Measurements from ENCODE around the gene RTN4RL2.

The RTN4RL2 gene

GRCh38 chr11:57463671-57464538, 3.6 kb downstream of the RTN4RL2 start:
- no peak for DNase-seq

GRCh38 chr11:57464539-57465181, 4.3 kb downstream of the RTN4RL2 start:
- no peak for DNase-seq

GRCh38 chr11:57466680-57467079, 6.4 kb downstream of the RTN4RL2 start:
- DNase-seq, result no peak

- DNase-seq, result no peak
Measured at GRCh38 chr11:57467508-57468157, 7.3 kb downstream of the RTN4RL2 start.

- no peak for DNase-seq
Measured at GRCh38 chr11:57468276-57468675, 7.9 kb downstream of the RTN4RL2 start.

GRCh38 chr11:57469268-57469667, 8.9 kb downstream of the RTN4RL2 start:
- no peak for DNase-seq

- no peak for DNase-seq
Measured at GRCh38 chr11:57471496-57471895, 11.2 kb downstream of the RTN4RL2 start.

- no peak for DNase-seq
Measured at GRCh38 chr11:57473285-57473841, 13.0 kb downstream of the RTN4RL2 start.

- DNase-seq, result no peak
Measured at GRCh38 chr11:57474017-57474802, 13.9 kb downstream of the RTN4RL2 start.

- DNase-seq, result no peak
Measured at GRCh38 chr11:57474803-57475115, 14.4 kb downstream of the RTN4RL2 start.

- peak; percentile 22 for DNase-seq
Measured at GRCh38 chr11:57475191-57475590, 14.9 kb downstream of the RTN4RL2 start.

- DNase-seq, result no peak
Measured at GRCh38 chr11:57475671-57476046, 15.3 kb downstream of the RTN4RL2 start.

- no peak for DNase-seq
Measured at GRCh38 chr11:57476047-57476756, 15.9 kb downstream of the RTN4RL2 start.

GRCh38 chr11:57476757-57477506, 16.6 kb downstream of the RTN4RL2 start:
- no peak for DNase-seq

- no peak for DNase-seq
Measured at GRCh38 chr11:57477507-57478189, 17.3 kb downstream of the RTN4RL2 start.

GRCh38 chr11:57479021-57479663, 18.8 kb downstream of the RTN4RL2 start:
- no peak for DNase-seq

- no peak for DNase-seq
Measured at GRCh38 chr11:57479911-57480310, 19.6 kb downstream of the RTN4RL2 start.

GRCh38 chr11:57480409-57481137, 20.2 kb downstream of the RTN4RL2 start:
- DNase-seq, result peak; percentile 44

- DNase-seq, result no peak
Measured at GRCh38 chr11:57481315-57481714, 21.0 kb downstream of the RTN4RL2 start.

Measured in fibroblast of skin of back (primary cell).